ENCODE measurements around the gene SCGB1D1. TPM values are rescaled to one million over a fixed set of nuclear protein-coding genes. Genes with fewer than 3 reads are reported as not detected.
A peak's percentile ranks its signal among the peaks of the same experiment; 100 is the strongest.

Gene SCGB1D1
- total and polyA plus RNA-seq, 7 donors, result not detected

GRCh38 chr11:62157603-62158002 is 32.4 kb upstream of the SCGB1D1 start:
- 56 to 75% methylated on average over 6 of the region's 6 CpGs for WGBS, 2 donors
- Histone ChIP-seq H3K4me3 (no peak overlapping the region), H3K9me3 (no peaks in the 10 kb centered on the region), H3K36me3 (peaks cover 0 to 6% (median 0%) of the 10 kb centered on the region in 4 donors), H3K27me3 (peaks cover 0 to 3% (median 0%) of the 10 kb centered on the region in 3 donors), H3K27ac (no peak overlapping the region), H3K4me1 (no peaks in the 10 kb centered on the region)
- TF ChIP-seq CTCF (IDR thresholded peaks at IDR 0.05), result no peak
- intact Hi-C loops (cut with DNase I), result no loop called here
- DNase-seq, result no peak

- no peaks in the 10 kb centered on the region for H3K4me1 ChIP-seq
- intact Hi-C loops (cut with DNase I), result no loop called here
- H3K36me3 ChIP-seq, result no peaks in the 10 kb centered on the region
- WGBS, 2 donors, result 84 to 85% methylated on average over 10 of the region's 10 CpGs
- TF ChIP-seq EP300 (IDR thresholded peaks at IDR 0.05), result no peak
- TF ChIP-seq POLR2A (IDR thresholded peaks at IDR 0.05), result no peak
- TF ChIP-seq CTCF (IDR thresholded peaks at IDR 0.05), result no peak
- no peak for TF ChIP-seq POLR2AphosphoS5 (IDR thresholded peaks at IDR 0.05)
- no peak overlapping the region for H3K4me3 ChIP-seq
- H3K27me3 ChIP-seq, result no peaks in the 10 kb centered on the region
- DNase-seq, result no peak
- no peak overlapping the region for H3K27ac ChIP-seq
- no peaks in the 10 kb centered on the region for H3K9me3 ChIP-seq
Observed at GRCh38 chr11:62166371-62166770, 23.6 kb upstream of the SCGB1D1 start.

GRCh38 chr11:62169448-62169847 is 20.6 kb upstream of the SCGB1D1 start:
- H3K27ac ChIP-seq, result no peak overlapping the region
- no peaks in the 10 kb centered on the region for H3K4me1 ChIP-seq
- no peak for TF ChIP-seq POLR2A (IDR thresholded peaks at IDR 0.05)
- TF ChIP-seq CTCF (IDR thresholded peaks at IDR 0.05), result no peak
- TF ChIP-seq POLR2AphosphoS5 (IDR thresholded peaks at IDR 0.05), result no peak
- no peak for TF ChIP-seq EP300 (IDR thresholded peaks at IDR 0.05)
- no peaks in the 10 kb centered on the region for H3K36me3 ChIP-seq
- DNase-seq, result no peak
- peaks cover 0 to 3% (median 0%) of the 10 kb centered on the region in 3 donors for H3K27me3 ChIP-seq
- H3K4me3 ChIP-seq, result no peak overlapping the region
- no peaks in the 10 kb centered on the region for H3K9me3 ChIP-seq
- intact Hi-C loops (cut with DNase I), result no loop called here
- WGBS, 2 donors, result 87% methylated on average over 10 of the region's 10 CpGs

GRCh38 chr11:62169935-62170334 is 20.1 kb upstream of the SCGB1D1 start:
- Histone ChIP-seq H3K36me3 (no peaks in the 10 kb centered on the region), H3K9me3 (no peaks in the 10 kb centered on the region), H3K4me1 (no peaks in the 10 kb centered on the region), H3K4me3 (no peak overlapping the region), H3K27ac (no peak overlapping the region), H3K27me3 (peaks cover 0 to 5% (median 0%) of the 10 kb centered on the region in 3 donors)
- TF ChIP-seq CTCF (IDR thresholded peaks at IDR 0.05) (no peak), POLR2AphosphoS5 (IDR thresholded peaks at IDR 0.05) (no peak), EP300 (IDR thresholded peaks at IDR 0.05) (no peak), POLR2A (IDR thresholded peaks at IDR 0.05) (no peak)
- 92 to 98% methylated on average over 1 of the region's 1 CpG for WGBS, 2 donors
- intact Hi-C loops (cut with DNase I), result loop anchor here (5.0 kb wide), 1 partner anchor 207 kb away; no protein-coding TSS in a partner anchor
- no peak for DNase-seq

- peak overlapping the region in 1 of 4 donors; percentile 9 for H3K27ac ChIP-seq
- intact Hi-C loops (cut with DNase I), result loop anchor here (1.0 to 5.0 kb wide), 2 partner anchors 140 to 206 kb away; no protein-coding TSS in a partner anchor
Observed at GRCh38 chr11:62171261-62171723, 18.7 kb upstream of the SCGB1D1 start.

More at GRCh38 chr11:62171261-62171723, 18.7 kb upstream of the SCGB1D1 start:
- DNase-seq, result peak; percentile 83
- Histone ChIP-seq H3K9me3 (no peaks in the 10 kb centered on the region), H3K36me3 (no peaks in the 10 kb centered on the region), H3K4me1 (no peaks in the 10 kb centered on the region), H3K4me3 (no peak overlapping the region), H3K27me3 (peaks cover 0 to 5% (median 4%) of the 10 kb centered on the region in 3 donors)
- TF ChIP-seq EP300 (IDR thresholded peaks at IDR 0.05) (no peak), CTCF (IDR thresholded peaks at IDR 0.05) (peak; percentile 19 to 55 (median 46)), POLR2AphosphoS5 (IDR thresholded peaks at IDR 0.05) (no peak), POLR2A (IDR thresholded peaks at IDR 0.05) (no peak)
- WGBS, 2 donors, result 4 to 10% methylated on average over 14 of the region's 14 CpGs
